Measurements from ENCODE around the gene SVEP1. TPM values are rescaled to one million over a fixed set of nuclear protein-coding genes. Genes with fewer than 3 reads are reported as not detected.

The SVEP1 gene
- total and polyA plus RNA-seq, 2 experiments from 2014 or later: 0.18 to 0.63 TPM

DNA sequence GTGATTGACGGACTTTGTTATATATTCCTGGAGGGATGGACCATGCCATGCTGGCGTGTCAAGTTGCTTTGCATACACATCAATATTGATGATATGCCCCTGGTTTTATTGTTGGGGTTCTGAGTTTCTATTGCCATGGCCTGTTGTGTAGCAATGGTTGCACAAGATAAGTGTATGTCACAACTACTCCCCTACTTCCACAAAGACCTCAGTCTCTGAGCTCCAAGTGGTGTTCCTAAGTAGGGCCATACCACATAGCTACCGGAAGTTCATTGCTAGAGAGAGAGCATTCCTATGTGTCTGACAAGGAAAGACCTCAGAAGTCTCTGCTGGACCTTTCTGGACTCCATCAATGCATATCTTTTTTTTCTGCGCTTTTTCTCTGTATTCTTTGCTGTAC, 261.6 kb downstream of the SVEP1 start:
- Histone ChIP-seq H3K4me3 (no peak overlapping the region), H3K4me2 (no peak overlapping the region), H3K9me2 (ENCODE audit: insufficient read depth) (0 out of 2 replicates have a peak, but pooled peaks cover 7% of the 10 kb centered on the region), H2AFZ (no peak overlapping the region), H4K20me1 (replicated peaks; ENCODE audit: insufficient read depth) (no peaks in the 10 kb centered on the region), H3K4me1 (ENCODE audit: insufficient read depth) (peaks cover 10% of the 10 kb centered on the region; the same call in 1 of the 2 replicates), H3F3A (replicated peaks; ENCODE audit: low read depth) (no peaks in the 10 kb centered on the region), H3K27ac (ENCODE audit: low read depth) (no peak overlapping the region), H3K79me2 (replicated peaks; ENCODE audit: insufficient read depth) (no peaks in the 10 kb centered on the region), H3K36me3 (ENCODE audit: insufficient read depth) (no peaks in the 10 kb centered on the region), H3K27me3 (ENCODE audit: insufficient read depth) (no peaks in the 10 kb centered on the region)
- no peak for ATAC-seq
- Mint-ChIP-seq H3K9me3 (peaks cover 3% of the 10 kb centered on the region; the same call in 2 of the 3 replicates), H3K36me3 (ENCODE audit: low read depth) (peaks cover 3% of the 10 kb centered on the region; the same call in 1 of the 3 replicates), H3K27me3 (ENCODE audit: insufficient read depth, low read depth, poor library complexity) (no peaks in the 10 kb centered on the region), H3K27ac (no peak overlapping the region), H3K4me3 (no peak overlapping the region), H3K4me1 (peaks cover 8% of the 10 kb centered on the region)
- no peak for DNase-seq (ENCODE audit: low spot score)
- TF ChIP-seq, protein P1, sequence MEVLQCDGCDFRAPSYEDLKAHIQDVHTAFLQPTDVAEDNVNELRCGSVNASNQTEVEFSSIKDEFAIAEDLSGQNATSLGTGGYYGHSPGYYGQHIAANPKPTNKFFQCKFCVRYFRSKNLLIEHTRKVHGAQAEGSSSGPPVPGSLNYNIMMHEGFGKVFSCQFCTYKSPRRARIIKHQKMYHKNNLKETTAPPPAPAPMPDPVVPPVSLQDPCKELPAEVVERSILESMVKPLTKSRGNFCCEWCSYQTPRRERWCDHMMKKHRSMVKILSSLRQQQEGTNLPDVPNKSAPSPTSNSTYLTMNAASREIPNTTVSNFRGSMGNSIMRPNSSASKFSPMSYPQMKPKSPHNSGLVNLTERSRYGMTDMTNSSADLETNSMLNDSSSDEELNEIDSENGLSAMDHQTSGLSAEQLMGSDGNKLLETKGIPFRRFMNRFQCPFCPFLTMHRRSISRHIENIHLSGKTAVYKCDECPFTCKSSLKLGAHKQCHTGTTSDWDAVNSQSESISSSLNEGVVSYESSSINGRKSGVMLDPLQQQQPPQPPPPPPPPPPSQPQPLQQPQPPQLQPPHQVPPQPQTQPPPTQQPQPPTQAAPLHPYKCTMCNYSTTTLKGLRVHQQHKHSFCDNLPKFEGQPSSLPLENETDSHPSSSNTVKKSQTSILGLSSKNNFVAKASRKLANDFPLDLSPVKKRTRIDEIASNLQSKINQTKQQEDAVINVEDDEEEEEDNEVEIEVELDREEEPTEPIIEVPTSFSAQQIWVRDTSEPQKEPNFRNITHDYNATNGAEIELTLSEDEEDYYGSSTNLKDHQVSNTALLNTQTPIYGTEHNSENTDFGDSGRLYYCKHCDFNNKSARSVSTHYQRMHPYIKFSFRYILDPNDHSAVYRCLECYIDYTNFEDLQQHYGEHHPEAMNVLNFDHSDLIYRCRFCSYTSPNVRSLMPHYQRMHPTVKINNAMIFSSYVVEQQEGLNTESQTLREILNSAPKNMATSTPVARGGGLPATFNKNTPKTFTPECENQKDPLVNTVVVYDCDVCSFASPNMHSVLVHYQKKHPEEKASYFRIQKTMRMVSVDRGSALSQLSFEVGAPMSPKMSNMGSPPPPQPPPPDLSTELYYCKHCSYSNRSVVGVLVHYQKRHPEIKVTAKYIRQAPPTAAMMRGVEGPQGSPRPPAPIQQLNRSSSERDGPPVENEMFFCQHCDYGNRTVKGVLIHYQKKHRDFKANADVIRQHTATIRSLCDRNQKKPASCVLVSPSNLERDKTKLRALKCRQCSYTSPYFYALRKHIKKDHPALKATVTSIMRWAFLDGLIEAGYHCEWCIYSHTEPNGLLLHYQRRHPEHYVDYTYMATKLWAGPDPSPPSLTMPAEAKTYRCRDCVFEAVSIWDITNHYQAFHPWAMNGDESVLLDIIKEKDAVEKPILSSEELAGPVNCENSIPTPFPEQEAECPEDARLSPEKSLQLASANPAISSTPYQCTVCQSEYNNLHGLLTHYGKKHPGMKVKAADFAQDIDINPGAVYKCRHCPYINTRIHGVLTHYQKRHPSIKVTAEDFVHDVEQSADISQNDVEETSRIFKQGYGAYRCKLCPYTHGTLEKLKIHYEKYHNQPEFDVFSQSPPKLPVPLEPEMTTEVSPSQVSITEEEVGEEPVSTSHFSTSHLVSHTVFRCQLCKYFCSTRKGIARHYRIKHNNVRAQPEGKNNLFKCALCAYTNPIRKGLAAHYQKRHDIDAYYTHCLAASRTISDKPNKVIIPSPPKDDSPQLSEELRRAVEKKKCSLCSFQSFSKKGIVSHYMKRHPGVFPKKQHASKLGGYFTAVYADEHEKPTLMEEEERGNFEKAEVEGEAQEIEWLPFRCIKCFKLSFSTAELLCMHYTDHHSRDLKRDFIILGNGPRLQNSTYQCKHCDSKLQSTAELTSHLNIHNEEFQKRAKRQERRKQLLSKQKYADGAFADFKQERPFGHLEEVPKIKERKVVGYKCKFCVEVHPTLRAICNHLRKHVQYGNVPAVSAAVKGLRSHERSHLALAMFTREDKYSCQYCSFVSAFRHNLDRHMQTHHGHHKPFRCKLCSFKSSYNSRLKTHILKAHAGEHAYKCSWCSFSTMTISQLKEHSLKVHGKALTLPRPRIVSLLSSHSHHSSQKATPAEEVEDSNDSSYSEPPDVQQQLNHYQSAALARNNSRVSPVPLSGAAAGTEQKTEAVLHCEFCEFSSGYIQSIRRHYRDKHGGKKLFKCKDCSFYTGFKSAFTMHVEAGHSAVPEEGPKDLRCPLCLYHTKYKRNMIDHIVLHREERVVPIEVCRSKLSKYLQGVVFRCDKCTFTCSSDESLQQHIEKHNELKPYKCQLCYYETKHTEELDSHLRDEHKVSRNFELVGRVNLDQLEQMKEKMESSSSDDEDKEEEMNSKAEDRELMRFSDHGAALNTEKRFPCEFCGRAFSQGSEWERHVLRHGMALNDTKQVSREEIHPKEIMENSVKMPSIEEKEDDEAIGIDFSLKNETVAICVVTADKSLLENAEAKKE (CRISPR knock-in tag; IDR thresholded peaks at IDR 0.05): no peak
- TF ChIP-seq STAT1 (IDR thresholded peaks at IDR 0.05; ENCODE audit: unreplicated experiment): no peak
- no peak for TF ChIP-seq POLR2AphosphoS5 (IDR thresholded peaks at IDR 0.05; ENCODE audit: low read depth)
- TF ChIP-seq ZNF114 (CRISPR knock-in tag; IDR thresholded peaks at IDR 0.05): no peak
- TF ChIP-seq, protein P2, sequence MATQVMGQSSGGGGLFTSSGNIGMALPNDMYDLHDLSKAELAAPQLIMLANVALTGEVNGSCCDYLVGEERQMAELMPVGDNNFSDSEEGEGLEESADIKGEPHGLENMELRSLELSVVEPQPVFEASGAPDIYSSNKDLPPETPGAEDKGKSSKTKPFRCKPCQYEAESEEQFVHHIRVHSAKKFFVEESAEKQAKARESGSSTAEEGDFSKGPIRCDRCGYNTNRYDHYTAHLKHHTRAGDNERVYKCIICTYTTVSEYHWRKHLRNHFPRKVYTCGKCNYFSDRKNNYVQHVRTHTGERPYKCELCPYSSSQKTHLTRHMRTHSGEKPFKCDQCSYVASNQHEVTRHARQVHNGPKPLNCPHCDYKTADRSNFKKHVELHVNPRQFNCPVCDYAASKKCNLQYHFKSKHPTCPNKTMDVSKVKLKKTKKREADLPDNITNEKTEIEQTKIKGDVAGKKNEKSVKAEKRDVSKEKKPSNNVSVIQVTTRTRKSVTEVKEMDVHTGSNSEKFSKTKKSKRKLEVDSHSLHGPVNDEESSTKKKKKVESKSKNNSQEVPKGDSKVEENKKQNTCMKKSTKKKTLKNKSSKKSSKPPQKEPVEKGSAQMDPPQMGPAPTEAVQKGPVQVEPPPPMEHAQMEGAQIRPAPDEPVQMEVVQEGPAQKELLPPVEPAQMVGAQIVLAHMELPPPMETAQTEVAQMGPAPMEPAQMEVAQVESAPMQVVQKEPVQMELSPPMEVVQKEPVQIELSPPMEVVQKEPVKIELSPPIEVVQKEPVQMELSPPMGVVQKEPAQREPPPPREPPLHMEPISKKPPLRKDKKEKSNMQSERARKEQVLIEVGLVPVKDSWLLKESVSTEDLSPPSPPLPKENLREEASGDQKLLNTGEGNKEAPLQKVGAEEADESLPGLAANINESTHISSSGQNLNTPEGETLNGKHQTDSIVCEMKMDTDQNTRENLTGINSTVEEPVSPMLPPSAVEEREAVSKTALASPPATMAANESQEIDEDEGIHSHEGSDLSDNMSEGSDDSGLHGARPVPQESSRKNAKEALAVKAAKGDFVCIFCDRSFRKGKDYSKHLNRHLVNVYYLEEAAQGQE (IDR thresholded peaks at IDR 0.05; ENCODE audit: unreplicated experiment): no peak
- no peak for TF ChIP-seq NANOG (IDR thresholded peaks at IDR 0.05; ENCODE audit: borderline replicate concordance)
